Activated CD4-positive, alpha-beta T cell treated with anti-CD3 and anti-CD28 coated beads, Interleukin-2, amount 50 U/mL, for 48 hours (primary cell): Measurements from ENCODE around the gene PNCK.
A peak's percentile ranks its signal among the peaks of the same experiment; 100 is the strongest.
"Not testable (repeated sequence)": the region's sequence is repeated elsewhere in the genome, so short reads cannot be mapped to it uniquely, and the experiment has no call there.

Experiments used
- DNase-seq, 2 experiments: peaks; one replicate each; pipeline ENCODE4 v3.0.0-alpha.2; 2020

Gene PNCK

DNA sequence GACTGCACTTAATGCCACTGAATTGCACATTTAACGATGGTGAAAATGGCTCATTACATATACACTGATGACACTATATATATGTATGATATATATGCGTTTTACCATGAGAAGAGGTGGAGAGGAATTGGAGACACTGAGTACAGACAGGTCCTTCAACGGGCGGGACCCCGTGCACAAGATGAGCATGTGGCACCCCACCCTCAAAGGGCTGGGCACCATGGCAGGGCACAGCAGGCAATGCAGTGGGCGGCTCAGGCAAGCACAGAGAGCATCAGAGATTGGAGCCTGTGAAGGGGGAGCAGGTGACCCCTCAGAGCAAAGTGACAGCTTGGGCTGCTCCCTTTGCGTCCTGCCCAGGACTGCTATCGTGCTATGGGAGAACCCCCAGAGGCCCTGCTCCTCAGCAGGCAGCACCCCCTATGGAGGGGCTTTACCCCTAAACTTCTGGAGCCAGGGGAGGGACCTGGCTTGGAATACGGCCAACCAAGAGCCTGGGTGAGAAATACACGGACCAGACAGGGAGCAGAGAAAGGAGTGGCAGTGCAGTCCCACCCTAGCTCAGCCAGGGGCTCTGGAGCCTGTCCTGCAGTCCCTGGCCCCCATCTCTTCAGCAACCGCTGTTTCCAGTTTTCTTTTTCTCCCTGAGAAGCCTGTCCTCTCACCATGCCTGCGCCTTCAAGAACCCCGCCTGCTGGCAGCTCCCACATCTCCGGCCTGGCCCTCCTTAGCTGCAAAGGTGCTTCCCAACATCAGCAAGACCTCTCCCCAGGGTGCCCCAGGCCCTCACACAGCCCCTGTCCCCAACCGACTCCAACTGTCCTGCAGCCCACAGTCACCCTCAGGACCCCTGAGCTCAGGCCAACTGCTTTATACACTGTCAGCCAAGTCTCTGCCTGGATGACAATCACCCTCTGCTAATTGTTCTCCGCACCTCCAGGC lies 24.6 kb upstream of the PNCK start:
- no peak for DNase-seq

- not testable (repeated sequence) for DNase-seq
Measured at GRCh38 chrX:153696986-153697722, 23.5 kb upstream of the PNCK start.

GRCh38 chrX:153696538-153696937 lies 22.9 kb upstream of the PNCK start:
- not testable (repeated sequence) for DNase-seq

- no peak for DNase-seq
Measured at GRCh38 chrX:153696100-153696499, 22.5 kb upstream of the PNCK start.

GRCh38 chrX:153694687-153695270 lies 21.2 kb upstream of the PNCK start:
- no peak for DNase-seq

DNA sequence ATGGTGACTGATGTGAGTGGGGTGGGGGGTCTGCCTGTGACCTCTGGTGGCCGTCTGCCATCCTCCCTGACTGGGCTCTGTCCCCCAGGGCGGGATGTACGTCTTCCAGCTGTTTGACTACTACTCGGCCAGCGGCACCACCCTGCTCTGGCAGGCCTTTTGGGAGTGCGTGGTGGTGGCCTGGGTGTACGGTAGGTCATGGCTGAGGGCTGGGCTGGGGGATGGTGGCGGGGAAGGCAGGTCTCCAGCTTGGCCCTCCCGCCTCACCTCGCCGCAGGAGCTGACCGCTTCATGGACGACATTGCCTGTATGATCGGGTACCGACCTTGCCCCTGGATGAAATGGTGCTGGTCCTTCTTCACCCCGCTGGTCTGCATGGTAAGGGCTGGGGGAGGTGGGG lies 20.6 kb upstream of the PNCK start:
- DNase-seq = not testable (repeated sequence)

- no peak for DNase-seq
Measured at GRCh38 chrX:153693216-153694086, 19.8 kb upstream of the PNCK start.

- no peak for DNase-seq
Measured at GRCh38 chrX:153692611-153693156, 19.1 kb upstream of the PNCK start.

GRCh38 chrX:153692003-153692402 lies 18.4 kb upstream of the PNCK start:
- DNase-seq = no peak

GRCh38 chrX:153691032-153691827 lies 17.6 kb upstream of the PNCK start:
- DNase-seq = not testable (repeated sequence)

GRCh38 chrX:153690466-153690865 lies 16.9 kb upstream of the PNCK start:
- no peak for DNase-seq

DNA sequence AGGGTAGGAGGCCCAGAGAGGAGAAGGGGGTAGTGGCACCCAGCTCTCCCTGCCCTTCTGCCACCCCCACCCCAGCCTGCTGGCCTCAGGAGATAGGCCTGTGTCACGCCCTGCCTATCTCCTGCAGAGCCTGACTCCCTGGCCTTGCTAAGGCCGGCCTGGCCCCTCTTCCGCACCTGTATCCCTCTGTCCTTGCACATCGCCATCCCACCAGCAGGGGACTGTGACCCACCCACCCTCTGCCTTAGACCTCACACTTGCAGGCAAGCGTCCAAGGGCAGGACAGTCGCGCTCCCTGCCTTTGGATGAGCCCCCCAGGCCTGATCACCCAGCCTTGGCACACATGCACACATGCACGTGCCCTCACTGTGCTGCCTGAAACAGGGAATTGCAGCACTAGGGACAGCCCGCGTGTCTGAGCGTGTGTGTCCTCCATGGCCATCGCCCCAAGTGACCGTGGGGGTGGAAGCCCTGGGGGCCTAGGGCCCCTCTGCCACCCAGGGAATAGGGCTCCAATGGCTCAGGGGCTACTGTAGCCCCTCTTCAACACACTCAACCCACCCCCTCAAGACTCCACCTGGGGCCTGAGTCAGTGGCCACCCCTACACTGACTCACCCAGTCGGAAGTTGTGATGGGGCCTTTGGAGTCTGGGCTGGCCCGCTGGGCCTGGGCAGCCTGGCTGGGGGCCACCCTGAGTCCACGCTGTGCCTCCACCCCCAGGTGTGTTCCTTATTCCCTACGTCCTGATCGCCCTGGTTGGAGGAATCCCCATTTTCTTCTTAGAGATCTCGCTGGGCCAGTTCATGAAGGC lies 16.2 kb upstream of the PNCK start:
- no peak for DNase-seq

DNA sequence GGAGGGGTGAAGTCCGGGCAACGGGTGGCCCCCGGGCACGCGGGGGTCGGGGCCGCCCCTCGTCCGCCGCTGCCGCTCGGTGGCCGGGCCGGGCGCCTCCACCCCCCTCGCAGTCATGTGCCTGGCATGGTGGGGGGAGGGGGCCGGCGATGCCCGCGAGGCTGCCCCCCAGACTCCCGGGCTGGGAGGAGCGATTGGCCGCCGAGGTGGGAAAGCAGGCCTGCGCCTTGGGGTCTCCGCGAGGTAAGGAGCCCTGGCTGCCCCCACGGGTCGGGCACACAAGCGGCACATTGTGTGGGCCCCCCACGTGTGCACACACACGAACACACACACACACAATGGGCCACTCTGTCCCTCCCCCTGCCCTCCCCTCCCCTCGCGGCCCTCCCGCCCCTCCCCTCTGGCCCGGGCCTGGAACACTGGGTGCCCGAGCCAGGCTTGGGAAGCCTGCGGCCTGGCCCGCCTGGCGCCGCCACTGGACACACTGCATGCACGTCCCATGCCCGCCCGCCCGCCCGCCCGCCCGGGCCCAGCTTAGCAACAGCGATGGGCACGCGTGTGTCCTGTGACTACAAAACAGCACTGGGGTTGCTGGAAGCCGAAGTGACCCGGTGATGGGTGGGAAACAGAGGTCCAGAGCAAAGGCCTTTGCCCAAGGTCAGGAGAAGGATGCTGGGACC lies 15.4 kb upstream of the PNCK start:
- DNase-seq = no peak

DNA sequence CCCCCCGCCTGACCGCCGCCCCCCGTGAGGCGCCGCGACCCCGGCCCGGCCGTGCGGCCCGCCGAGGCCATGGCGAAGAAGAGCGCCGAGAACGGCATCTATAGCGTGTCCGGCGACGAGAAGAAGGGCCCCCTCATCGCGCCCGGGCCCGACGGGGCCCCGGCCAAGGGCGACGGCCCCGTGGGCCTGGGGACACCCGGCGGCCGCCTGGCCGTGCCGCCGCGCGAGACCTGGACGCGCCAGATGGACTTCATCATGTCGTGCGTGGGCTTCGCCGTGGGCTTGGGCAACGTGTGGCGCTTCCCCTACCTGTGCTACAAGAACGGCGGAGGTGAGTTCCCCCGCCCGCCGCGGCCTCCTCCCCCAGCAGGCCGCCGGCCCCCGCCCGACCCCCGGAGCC lies 14.9 kb upstream of the PNCK start:
- no peak for DNase-seq

DNA sequence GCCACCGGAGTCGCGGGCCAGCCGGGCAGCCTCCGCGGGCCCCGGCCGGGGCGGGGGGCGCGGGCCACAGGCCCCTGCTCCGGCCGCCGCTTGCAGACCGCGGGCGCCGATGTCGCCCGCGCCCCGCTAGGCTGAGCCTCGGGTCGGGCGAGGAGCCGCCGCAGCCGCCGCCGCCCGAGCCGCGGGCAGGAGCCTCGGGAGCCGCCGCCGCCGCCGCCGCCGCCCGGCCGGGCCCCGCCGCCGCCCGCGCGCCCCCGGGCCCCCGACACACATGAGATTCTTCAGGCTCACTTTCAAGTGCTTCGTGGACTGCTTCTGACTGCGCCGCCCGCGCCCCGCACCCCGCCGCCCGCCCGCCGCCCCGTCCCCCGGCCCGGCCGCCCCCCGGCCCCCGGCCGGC lies 14.5 kb upstream of the PNCK start:
- DNase-seq = no peak

- peak; percentile 43 to 52 for DNase-seq
Measured at GRCh38 chrX:153687121-153688039, 13.8 kb upstream of the PNCK start, which contains the start of gene SLC6A8. Gene SLC6A8, plus strand, starts transcription at chrX:153687926. Its CDS starts 649 bp downstream, at chrX:153688575.

- no peak for DNase-seq
Measured at GRCh38 chrX:153686711-153687110, 13.1 kb upstream of the PNCK start.
